HG03575 (cell line): ENCODE measurements around the gene FAM3A.
A peak's percentile ranks its signal among the peaks of the same experiment; 100 is the strongest.
"Not testable (repeated sequence)": the region's sequence is repeated elsewhere in the genome, so short reads cannot be mapped to it uniquely, and the experiment has no call there.

Experiments
- ATAC-seq: cut with Tn5 transposase; IDR thresholded peaks from one replicate; pipeline ENCODE4 v1.9.1; 2021; ENCODE audit not compliant: unreplicated experiment, insufficient number of reproducible peaks, low FRiP score; ENCODE audit errors: extremely low read depth

FAM3A gene, protein sequence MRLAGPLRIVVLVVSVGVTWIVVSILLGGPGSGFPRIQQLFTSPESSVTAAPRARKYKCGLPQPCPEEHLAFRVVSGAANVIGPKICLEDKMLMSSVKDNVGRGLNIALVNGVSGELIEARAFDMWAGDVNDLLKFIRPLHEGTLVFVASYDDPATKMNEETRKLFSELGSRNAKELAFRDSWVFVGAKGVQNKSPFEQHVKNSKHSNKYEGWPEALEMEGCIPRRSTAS

DNA sequence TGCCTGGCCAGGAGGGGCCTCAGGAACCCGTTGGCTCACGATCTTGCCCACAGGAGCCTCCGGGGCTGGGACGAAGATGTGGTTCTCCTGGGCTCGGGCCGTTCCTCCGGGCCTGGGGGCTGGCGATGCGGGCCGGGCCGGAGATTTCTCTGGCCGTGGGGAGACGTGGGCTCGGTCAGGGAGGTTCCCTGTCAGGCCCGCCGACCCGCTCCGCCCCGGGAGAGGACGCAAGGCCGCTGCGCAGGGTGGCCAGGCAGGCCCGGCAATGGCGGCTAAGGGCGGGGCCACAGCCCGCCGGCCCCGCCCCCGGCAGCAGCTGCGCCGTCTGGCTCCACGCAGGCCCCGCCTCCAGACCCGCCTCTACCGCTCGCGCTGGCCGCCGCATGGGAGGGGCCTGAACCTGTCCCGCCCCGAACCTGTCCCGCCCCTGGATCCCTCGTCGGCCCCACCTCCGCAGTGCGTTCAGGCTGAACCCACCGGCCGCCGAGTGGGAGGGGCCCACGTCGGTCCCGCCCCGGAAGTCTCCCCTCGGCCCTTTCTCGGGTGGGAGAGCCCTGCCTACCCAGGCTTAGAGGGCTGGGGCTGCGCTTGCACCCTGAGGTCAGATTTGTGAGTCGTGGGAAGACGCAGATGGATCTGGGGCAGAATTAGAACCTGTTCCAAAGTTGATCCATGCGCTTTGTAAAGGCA, at the start of gene FAM3A:
Gene FAM3A (minus strand): TSS at position 267 of the 690 bp plus-strand sequence. CDS start 460 bp downstream, outside the sequence.
- no peak for ATAC-seq

DNA sequence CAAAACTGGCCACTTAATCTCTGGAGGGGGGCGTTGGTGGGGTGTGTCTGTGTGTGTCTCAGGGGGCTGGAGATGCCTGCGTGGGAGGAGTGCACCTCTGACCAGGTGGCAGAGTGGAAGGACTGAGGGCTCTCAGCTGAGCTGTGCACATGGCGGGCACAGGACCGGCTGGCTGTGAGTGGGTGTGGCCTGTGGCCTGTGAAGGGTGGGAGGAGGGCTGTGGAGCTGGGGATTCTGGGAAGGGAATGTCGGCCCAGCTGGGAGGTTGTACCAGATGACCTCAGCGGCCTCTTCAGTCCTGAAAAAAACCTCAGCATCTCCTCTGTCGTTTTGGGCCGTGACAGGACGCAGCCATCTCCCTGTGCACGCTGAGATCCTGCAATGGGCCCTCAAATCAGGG, 46.3 kb upstream of the FAM3A start:
- not testable (repeated sequence) for ATAC-seq

DNA sequence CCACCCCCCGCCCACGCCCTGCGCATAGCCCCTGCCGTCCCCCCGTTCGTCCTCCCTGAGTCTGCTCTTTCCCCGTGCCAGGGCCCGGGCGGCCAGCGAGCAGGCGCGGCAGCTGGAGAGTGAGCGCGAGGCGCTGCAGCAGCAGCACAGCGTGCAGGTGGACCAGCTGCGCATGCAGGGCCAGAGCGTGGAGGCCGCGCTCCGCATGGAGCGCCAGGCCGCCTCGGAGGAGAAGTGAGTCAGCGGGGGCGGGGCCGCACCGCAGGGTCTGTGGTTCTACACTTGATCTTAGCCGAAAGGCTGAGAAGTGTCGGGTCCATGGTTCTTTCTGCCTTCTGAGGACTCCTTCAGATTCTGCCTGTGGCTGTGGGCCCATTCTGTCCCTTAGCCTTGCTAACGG, 44.3 kb upstream of the FAM3A start:
- not testable (repeated sequence) for ATAC-seq

DNA sequence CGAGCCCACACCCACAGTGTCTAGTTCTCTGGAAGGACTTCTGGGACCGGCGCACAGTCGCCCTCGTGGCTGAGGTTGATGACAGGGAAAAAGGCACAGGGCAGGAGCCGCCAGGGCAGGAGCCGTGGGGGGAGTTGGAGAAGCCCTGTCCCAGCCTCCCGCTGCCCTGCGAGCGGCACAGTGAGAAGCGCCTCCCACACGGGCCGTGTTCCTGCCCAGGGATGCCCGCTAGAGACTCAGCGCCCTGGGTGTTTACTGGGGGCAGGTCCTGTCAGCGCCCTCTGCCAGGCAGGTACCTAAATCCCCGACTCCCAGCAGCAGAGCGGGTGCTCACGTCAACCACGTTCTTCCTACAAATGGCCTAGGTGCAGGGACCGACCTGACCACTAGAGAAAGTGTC, 42.9 kb upstream of the FAM3A start:
- not testable (repeated sequence) for ATAC-seq

DNA sequence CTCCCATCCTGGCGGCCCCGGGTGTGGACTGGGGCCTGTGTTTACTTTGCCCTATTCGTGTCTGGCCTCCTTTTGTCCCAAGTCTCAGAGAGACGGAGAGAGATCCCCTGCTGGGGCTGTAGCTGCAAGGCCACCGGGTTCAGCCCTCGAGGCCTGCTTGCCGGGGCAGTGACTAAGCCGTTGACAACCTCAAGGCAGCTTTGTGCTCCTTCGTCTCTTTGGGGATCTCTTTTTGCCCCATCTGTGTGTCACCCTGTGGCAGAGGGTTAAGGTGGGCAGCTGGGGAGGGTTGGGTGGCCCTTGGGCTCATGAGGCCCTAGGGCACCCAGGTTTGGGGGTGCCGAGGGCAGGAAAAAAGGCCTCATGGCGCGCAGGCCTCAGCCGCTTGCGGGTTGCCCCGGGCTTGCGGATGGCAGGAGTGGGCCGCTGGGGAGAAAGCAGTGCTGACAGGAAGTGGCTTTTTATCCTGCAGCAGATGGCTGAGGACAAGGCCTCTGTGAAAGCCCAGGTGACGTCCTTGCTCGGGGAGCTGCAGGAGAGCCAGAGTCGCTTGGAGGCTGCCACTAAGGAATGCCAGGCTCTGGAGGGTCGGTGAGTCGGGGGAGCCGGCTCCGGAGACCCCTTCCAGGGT, 42.1 kb upstream of the FAM3A start:
- not testable (repeated sequence) for ATAC-seq

DNA sequence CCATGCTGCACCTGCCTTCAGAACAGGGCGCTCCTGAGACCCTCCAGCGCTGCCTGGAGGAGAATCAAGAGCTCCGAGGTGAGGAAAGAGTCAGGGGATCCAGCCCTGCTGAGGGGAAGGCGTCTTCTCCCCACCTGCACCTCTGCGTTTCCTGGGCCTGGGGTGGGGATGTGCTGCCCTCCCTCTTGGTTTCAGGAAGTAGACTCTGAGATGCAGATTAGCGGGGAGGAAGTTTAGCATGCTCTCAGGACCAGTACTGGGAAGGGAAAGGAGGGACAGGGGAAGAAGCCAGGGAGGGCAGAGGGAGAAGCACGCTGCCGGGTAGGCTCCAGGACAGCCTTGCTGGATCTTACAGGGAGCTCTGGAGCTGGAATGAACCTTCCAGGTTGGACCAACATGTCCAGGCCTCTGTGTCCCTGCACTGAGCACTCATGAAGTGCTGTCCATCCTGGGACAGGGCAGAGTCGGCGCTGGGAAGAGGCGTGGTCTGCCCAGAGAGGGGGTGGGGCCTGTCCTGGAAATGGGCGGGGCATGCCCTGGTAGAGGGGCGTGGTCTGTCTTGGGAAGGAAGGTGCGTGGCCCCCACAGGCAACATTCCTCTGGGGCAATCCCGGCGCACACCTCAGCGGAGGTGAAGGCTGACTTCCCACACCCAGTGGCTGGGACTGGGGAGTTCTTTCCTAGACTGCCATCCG, 36.2 kb upstream of the FAM3A start:
- not testable (repeated sequence) for ATAC-seq

DNA sequence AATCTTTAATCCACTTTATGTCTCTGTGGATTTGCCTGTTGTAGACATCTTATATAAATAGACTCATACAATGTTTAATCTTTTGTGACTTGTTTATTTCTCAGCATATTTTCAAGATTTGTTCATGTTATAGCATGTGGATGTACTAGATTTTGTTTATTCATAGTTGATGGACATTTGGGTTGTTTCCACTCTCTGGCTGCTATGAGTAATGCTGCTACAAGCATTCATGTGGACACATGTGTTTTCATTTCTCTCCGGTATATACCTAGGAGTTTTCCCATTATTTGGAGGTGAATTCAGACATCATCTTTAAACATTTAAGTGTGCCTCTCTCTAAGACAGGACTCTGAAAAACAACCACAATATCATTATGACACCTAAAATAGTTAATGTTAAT, 33.7 kb upstream of the FAM3A start:
- no peak for ATAC-seq

DNA sequence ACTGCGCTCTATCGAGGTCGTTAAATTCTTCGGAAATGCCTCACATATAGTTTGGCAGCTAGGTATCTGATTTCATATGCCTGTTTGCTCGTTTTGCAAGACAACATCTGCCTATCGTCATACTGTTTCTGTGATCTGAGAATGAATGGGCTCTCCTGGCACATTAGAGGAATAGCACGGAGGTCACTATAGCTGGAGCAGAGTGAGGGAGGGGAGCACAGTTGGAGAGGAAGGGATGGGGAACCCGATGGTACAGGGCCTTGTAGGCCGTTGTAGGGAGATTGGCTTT, 31.9 kb upstream of the FAM3A start:
- ATAC-seq, result no peak

DNA sequence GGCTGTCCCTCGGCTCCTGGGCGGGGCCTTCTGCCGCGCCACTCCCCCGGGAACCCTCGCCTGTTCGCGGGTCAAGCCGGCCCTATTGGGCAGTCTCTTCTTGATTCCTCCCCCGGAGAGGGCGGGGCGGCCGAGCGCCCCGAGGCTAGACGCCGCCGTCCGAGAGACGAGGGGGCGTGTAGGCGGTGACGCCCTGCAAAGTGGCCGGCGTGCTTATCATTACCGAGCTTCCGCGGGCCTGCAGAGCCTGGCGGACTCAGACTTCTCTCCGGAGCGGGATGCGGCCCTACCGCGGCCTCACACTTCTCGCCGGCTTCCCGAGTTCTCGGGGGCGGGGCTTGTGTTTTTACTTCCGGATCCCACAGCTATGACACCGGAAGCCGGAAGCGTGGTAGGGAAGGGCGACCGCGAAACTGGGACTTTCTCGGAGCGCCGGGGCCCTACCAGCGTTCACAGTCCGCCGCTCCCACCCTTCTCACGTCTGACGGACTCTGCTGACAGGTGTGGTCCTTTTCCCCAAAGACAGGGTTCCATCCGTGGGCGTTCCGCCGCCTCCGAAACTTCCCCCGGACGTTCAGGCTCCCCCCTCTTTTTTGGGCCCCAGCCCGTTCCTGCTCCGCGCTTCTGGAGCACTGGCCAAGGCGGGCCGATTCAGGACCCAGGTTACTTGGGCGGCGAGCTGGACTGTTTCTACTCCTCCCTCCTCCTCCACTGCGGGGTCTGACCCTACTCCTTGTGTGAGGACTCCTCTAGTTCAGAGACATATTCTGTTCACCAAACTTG, 31.4 kb upstream of the FAM3A start, which contains the start of gene IKBKG:
Gene IKBKG (plus strand): TSS at position 376 of the 783 bp plus-strand sequence. CDS start 4,383 bp downstream, outside the sequence.
- ATAC-seq, result peak; percentile 48

DNA sequence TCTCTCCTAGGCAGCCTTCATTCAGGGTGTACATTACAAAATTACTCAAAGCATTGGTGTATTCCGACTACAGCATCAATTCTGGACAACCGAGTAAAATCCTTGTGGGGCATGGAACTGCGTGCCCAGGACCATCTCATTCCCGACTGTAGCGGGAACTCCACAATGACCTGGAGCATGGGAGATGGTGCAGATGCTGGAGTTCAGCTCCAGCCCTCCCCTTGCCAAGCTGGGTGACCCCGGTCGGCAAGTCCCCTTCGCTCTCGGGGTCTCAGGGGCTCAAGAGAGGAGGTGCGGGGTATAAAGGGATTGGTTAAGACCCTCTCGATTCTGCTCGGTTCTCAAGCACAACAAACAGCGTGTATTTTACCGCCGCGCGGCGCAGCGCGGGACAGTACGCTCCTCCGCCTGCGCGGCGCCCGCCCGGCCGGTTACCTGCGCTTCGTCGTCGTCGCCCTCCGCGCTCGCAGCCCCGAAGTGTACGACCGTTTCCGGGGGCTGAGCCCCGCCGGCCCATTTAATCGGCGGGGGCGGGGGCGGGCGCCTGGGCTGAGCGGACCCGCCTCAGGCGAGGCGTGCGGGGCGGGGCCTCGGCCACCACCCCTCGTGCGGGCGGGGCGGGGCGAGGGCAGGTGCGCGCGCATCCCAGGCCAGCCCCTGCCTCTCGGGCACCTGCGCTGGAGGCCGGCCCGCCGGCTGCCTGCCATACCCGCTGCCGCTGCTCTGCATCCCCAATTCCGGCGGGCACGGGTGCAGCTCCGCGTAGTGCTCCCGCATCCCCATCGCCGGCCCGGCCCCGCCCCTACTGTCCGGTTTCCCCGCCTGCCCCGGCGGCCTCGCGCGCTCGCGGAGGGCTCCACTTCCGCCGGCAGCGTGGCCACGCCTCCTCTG, 30.6 kb upstream of the FAM3A start, which contains the start of gene G6PD:
Gene G6PD (minus strand): TSS at position 493 of the 891 bp plus-strand sequence. CDS start 691 bp downstream, outside the sequence.
- ATAC-seq, result peak; percentile 14

DNA sequence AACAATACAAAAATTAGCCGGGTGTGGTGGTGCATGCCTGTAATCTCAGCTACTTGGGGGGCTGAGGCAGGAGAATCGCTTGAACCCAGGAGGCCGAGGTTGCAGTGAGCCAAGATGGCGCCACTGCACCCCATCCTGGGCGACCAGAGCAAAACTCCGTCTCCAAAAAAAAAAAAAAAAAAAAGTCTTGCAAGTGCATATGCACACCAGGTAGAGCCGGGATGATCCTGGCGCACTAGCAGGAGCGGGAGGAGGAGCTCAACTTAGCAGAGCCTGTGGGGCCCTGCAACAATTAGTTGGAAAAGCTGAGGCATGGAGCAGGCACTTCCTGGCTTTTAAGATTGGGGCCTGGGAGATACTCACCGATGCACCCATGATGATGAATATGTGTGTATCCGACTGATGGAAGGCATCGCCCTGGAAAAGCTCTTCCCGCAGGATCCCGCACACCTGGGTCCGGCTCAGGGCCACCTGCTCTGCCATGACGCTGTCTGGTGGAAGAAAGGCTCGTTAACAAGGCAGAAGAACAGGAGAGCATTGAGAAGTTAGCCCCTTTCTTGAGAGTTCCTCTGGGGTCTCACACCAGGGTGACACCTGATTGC, 29.7 kb upstream of the FAM3A start:
- ATAC-seq, result no peak

DNA sequence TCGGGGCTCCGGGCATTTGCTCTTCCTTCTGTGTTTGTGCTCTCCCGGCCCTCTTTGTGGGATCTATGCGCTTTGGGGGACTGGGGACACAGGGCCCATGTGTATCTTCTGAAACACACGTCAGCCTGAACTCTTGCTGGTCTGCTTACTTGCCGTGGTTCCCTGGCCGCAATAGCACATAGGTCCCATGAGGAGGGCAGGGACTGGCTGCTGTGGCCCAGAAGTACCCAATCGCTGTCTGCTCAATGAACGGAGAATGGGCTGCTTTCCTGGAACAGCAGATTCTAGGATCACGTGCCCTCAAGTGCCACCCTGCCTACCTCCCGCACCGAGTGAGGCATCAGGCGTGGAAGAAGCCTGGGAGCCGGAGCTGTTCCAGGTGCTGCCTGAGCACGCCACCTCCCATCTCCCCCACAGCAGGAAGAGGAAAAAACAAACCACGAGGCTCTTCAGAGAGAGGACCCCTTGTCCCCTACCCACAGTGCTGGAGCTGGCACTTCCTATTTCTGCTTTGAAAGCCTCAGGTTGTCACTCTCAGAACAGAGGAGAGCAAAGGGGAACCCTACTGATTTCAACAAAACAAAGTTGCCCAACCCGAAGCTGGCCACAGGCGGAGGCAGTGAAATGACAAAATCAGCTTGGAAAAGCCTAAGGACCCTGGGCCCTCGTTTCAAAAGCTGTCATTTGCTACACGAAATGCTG, 26.8 kb upstream of the FAM3A start:
- ATAC-seq, result no peak

DNA sequence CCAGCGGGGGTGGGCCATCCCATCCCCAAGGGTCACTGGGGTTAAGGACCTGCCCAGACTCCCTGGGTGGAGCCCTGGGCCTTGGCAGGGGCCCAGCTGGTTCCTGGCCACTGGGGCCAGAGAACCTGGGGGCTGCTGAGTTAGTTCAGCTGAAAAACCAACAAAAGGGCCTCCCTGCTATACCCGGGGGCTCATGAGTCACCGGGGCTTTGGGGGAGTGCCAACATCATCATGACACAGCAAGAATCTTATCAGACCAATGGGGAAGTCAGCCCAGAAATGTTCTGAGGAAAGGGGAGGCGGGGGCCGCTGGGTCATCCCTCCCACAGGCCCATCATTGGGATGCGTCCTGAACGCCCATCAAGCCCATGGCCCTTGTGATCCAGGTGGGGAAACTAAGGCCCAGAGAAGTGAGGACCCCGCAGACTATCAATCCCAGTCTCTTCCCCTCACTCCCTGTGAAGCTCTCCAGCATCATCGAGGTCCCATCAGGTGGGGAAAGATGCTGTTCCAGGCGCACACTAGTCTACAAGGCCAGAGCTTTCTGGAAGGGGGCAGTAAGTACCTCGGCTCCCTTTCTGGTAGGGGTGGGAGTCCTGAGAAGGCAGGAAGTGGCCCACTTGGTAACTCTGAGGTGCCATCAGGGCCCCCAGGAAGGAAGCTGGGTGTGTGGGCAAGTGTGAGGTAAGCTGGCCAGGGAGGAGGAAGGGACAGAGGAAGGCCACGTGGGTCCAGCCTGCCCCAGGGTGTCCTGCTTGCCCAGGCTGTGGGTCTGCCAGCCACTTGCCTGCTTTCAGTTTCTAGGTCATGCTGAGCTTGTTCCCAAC, 26.1 kb upstream of the FAM3A start:
- ATAC-seq, result no peak

DNA sequence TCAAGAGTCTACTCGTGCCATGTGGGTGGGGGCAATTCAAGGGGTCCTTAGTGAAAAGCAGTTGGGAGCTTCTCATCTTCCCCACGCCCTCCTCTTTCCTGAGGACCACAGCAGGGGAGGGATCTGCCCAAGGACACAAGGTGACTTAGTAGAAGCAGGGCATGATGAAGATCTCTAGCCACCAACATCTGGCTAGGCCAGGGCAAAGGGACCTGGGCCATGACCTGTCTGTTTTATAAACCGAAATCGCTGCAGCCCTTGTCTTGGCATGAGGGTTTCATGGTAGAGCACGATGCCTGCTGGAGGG, 25.5 kb upstream of the FAM3A start:
- ATAC-seq, result no peak

DNA sequence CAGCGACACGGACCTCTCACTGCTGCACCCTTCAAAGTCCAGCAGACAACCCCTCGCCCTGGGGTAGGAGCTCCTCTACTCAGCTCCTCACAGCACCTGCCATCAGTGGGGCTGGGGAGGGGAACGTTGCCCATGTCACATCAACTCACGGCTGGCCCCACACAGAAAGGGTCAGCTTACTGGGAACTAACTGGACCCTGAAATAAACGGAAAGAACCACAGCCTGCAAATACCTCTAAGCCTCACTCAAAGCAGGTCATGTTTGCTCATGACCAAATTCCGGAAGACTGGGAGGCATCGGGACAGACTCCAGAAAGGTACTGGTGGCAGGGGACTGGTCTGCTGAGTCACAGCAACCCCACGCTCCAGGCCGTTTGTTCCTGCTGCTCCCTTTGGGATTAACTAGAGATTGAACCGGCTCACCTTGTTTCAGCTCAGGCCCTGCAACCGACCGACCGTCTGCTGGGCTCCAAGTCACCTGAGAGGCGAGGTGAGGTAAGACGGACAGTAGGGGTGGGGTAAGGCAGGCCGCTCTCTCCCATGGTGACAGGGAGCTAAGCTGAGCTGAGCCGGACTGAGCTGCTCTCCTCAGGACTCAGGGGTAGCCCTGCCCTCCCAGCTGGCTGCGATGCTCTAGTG, 25.0 kb upstream of the FAM3A start:
- no peak for ATAC-seq

DNA sequence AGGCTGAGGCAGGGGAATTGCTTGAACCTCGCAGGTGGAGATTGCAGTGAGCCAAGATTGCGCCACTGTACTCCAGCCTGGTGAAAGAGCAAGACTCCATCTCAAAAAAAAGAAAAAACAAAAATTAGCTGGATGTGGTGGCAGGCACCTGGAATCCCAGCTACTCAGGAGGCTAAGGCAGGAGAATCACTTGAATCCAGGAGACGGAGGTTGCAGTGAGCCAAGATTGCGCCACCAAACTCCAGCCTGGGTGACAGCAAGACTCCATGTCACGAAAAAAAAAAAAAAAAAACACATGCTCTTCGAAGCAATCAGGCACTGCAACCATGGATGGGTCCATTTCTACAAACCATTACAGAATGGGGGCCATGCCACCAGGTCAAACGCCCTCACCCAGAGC, 24.3 kb upstream of the FAM3A start:
- ATAC-seq, result not testable (repeated sequence)
